Retinal pigment epithelial cell (primary cell): ENCODE data around the gene CLOCK.

Experiments
- DNase-seq: peaks from one replicate; pipeline ENCODE4 v3.0.0-alpha.2; 2010; ENCODE audit warnings: low read depth
- H3K4me3 ChIP-seq: 2 replicates; pipeline ENCODE4 v1.5.1; 2011; ENCODE audit warnings: mild to moderate bottlenecking, low read length, control low read depth, moderate library complexity
- CTCF ChIP-seq: conservative IDR thresholded peaks from 2 replicates; pipeline ENCODE4 v1.5.1; 2011; ENCODE audit warnings: low read depth, low read length, control low read depth, inconsistent platforms

Gene CLOCK

GRCh38 chr4:55540271-55540670, 6.4 kb downstream of the CLOCK start:
- no peak overlapping the region for H3K4me3 ChIP-seq
- no peak for DNase-seq
- TF ChIP-seq CTCF = no peak

GRCh38 chr4:55539658-55540057, 7.1 kb downstream of the CLOCK start:
- DNase-seq = no peak
- no peak for TF ChIP-seq CTCF
- H3K4me3 ChIP-seq = no peak overlapping the region

GRCh38 chr4:55538531-55538930, 8.2 kb downstream of the CLOCK start:
- no peak for TF ChIP-seq CTCF
- DNase-seq = no peak
- H3K4me3 ChIP-seq = no peak overlapping the region

GRCh38 chr4:55534306-55534705, 12.4 kb downstream of the CLOCK start:
- no peak overlapping the region for H3K4me3 ChIP-seq
- DNase-seq = no peak
- TF ChIP-seq CTCF = no peak

- no peak for TF ChIP-seq CTCF
- no peak overlapping the region for H3K4me3 ChIP-seq
- no peak for DNase-seq
These were observed 16.0 kb downstream of the CLOCK start for GRCh38 chr4:55530691-55531090.

GRCh38 chr4:55530167-55530566, 16.5 kb downstream of the CLOCK start:
- no peak for TF ChIP-seq CTCF
- H3K4me3 ChIP-seq = no peak overlapping the region
- DNase-seq = no peak

GRCh38 chr4:55528491-55528890, 18.2 kb downstream of the CLOCK start:
- TF ChIP-seq CTCF = no peak
- no peak for DNase-seq
- no peak overlapping the region for H3K4me3 ChIP-seq
